HCT116 (cell line): ENCODE data around the gene CCBE1.

Experiments used
- EZH2 ChIP-seq: fragments of 200-600 bp; sonication (generic); IDR thresholded peaks from 2 replicates; pipeline ENCODE4 v1.6.1; 2017; ENCODE audit warnings: antibody characterized with exemption, mixed run types
- POLR2A ChIP-seq: IDR thresholded peaks from 2 replicates; pipeline ENCODE4 v1.7.0; 2011; ENCODE audit warnings: borderline replicate concordance; ENCODE audit not compliant: insufficient read depth, insufficient read length; ENCODE audit errors: extremely low read depth
- SP1 ChIP-seq: IDR thresholded peaks from 2 replicates; pipeline ENCODE4 v1.6.1; 2012; ENCODE audit warnings: low read depth
- YY1 ChIP-seq: IDR thresholded peaks from 2 replicates; pipeline ENCODE4 v1.6.1; 2011; ENCODE audit warnings: low read length, low read depth, moderate library complexity, mild to moderate bottlenecking; ENCODE audit not compliant: insufficient replicate concordance; ENCODE audit errors: extremely low read depth
- ZFX ChIP-seq: fragments of 450-650 bp; IDR thresholded peaks from 2 replicates; pipeline ENCODE4 v1.6.1; 2017

GRCh38 chr18:59671551-59671950, 25.7 kb downstream of the CCBE1 start:
- TF ChIP-seq YY1 (no peak), EZH2 (no peak), POLR2A (no peak), ZFX (no peak), SP1 (no peak)
